HG03025 (cell line): ENCODE measurements around the gene GLB1L.
A peak's percentile ranks its signal among the peaks of the same experiment; 100 is the strongest.

Source experiments
- ATAC-seq: cut with Tn5 transposase; IDR thresholded peaks from one replicate; pipeline ENCODE4 v1.9.1; 2021; ENCODE audit warnings: mild to moderate bottlenecking, moderate library complexity; ENCODE audit not compliant: unreplicated experiment, low FRiP score

Gene GLB1L

DNA sequence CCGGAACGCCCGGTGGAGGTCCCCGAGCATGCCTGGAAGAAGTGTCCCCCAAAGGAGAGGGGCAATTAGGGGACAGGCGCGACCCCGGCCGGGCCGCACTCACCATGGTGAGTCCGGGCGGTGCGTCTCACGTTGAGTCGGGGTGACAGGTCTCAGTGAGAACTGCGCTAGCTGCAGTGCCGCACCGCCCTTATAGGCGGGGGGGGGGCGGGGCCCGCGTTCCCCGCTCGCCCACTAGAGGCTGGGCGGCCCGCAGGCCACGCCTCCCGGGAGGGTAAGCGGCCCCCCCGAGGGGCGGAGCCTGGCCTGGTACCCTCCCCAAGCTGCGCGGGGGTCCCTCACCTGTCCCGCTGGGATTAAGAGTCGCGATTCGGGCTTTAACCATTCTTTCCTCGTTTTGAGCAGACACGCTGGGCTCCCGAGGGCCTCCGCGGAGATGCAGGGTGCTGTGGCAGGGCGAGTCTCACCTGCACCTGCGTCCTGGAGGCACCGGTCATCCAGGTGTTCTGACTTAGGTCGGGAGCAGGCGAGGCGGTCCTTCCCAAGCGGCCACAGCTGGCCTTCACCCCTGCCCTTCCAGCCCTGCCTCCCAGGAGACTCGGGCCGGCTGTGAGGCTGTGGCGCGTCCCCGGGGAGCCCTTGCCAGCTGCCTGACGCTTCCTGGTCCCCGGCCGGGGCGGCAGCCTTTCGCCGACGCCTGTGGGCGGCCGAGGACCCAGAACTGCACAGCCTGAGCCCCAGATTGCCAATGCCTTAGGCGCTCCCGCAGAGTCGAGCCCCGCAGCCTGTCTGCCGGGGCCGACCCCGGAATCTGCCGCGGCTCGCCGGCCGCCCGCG lies 8.7 kb upstream of the GLB1L start, which contains the start of gene TUBA4A:
TUBA4A (minus strand) TSS at position 166 of the 837 bp plus-strand sequence; CDS start at position 106, 60 bp downstream.
- ATAC-seq, result peak; percentile 49

DNA sequence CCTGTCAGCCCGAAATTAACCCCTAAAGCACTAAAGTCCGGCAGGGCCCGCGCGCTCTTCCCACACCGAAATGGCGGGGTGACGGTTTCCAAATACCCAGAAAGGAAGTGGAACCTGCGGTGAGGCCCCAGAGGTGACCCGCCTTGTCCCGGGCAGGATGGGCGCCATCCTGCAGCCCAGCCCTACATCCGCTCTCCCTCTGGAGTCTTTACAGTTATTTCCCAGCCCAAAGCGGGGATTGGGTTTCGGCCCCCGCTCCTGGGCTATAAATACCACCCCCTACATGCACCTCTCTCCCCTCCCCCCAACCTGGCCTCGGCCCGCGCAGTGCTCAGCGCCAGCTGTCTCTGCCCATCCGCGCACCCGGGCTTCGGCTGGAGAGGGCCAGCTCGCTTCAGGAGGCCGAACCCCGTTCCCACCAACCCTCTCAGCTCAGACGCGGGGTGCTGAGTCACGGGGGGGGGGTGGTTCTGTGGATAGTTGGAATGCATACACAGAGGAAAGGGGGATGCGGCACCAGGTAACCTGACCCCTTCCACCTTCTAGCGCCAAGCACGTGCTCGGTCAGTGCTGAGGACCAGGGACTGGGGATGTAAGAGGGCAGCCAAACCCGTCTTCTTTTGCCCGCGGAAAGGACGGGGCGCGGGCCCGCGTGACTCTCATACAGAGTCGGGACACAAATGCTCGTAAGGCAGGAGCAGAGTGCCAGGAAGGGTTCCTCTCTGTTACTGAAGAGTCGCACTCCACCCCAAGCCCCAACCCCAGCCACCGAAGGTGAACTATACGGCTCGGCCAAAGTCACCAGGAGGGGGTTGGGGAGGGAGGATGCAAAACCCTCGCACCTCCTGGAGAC lies 7.9 kb upstream of the GLB1L start, which contains the start of gene TUBA4B:
TUBA4B (plus strand) TSS at position 344 of the 853 bp plus-strand sequence; CDS start at position 509, 165 bp downstream.
- peak; percentile 23 for ATAC-seq

DNA sequence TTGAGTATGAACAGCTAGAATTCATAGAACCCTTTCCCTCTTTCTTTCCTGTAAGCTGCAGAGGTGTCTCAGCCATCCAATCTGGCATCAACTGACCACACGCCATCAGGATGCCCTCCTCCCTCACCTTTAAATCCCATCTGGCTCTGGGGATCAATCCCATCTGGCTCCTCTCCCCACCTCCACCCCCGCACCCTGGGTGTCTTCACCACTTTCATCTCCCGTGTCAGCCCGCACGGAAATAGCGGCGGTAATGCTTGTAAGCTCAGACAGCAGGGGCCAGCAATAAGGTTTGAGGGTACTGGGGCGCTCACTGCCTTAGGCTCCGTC lies 7.3 kb upstream of the GLB1L start:
- ATAC-seq, result no peak

DNA sequence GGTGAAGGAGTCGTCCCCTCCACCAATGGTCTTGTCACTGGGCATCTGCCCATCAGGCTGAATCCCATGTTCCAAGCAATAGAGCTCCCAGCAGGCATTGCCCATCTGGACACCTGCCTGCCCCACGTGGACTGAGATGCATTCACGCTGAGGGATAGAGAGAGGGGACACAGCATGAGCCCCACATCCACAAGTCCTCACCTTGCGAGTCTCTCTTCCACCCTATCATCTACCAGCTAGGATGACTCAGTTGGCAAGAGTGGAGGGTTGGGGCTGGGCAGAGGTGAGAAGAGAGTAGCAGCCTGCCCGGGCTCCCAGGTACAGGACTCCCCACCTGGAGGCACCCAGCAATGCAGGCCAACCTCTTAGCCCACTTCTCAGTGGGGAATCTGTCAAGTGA lies 6.8 kb upstream of the GLB1L start:
- no peak for ATAC-seq

DNA sequence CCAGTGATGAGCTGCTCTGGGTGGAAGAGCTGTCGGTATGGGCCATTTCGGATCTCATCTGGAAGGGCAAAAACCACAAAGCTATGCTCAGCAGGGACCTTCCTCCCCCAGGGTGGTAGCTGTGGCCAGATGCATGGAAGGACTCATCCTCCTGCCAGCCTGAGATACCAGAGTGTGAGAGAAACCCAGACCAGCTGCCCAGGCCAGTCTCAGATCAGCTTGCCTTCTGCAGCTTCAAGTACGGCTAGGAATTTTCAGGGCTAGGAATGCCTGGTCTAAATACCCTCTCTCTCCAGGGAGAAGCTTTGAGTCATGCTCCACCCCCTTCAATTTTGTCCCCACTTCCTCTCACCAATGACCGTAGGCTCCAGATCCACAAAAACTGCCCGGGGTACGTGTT lies 6.4 kb upstream of the GLB1L start:
- ATAC-seq, result no peak

DNA sequence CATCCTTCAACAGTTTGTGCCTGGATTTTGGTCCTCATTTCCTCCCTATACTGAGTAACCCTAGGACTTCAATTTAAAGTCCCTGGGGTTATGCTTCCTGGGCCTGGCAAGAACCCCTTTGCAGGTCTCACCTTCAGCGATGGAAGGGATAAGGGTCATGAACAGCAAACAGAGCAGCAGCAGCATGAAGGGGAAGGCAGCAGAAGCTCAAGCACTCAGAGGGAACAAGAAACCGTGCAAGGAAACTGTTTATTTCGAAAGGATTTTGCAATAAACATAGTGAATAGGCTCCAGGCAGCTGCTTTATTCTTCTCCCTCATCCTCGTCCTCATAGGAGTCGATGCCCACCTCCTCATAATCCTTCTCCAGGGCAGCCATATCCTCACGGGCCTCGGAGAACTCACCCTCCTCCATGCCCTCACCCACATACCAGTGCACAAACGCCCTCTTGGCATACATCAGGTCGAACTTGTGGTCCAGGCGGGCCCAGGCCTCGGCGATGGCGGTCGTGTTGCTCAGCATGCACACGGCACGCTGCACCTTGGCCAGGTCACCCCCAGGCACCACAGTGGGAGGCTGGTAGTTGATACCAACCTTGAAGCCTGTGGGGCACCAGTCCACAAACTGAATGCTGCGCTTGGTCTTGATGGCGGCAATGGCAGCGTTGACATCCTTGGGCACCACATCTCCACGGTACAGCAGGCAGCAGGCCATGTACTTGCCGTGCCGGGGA lies 5.0 kb upstream of the GLB1L start:
- no peak for ATAC-seq

DNA sequence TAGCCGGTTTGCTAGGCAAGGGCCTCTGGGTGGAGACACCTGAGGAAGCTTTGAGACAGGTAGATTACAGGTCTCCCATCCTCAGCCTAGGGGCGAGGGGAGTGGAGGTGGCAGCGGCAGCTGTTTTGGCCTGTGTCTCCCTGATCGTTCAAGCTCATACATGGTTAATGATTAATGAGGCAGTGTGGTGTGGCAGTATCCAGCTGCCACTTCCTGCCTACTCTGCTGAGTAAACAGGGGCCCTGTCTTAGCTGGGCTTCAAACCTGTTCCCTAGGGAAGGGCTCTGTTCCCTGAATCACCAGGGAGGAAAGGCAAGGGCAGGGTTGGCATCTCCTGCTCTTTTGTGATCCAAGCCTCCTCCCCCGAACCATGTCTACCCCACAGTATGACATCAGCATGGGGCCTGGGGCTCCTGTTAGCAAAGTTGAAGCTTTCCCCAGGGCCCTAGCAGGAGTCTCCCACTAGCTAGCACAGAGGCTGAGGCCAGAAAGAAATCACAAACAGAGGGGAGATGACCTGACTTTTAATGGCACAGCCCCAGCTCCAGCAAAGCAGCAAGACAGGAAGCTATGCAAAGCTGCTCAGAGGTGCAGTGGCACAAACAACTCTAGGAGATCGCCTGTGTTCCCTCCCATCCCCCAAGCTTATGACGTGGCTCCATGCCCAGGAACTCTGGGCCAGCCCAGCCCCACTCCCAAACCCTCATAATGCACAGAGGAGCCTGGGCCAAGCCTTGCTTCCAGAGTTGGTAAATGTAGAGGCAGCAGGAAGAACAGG lies 4.1 kb upstream of the GLB1L start:
- ATAC-seq, result no peak

DNA sequence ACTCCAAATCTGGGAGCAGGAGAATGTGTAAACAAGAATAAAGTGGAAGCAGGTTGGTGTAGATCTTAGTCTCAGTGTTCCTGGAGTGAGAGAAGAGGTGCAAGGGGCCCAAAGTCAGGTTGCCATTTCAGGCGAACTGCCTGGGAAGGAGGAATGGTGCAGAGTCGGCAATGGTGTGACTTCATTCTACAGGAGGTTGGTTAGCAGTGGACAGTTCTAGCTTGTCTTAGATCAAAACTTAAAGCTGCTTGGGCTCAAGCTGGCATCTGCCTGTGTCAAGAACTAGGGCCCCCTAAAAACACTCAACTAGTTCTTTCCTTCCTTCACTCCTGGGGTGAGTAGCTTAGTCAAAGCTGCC lies 3.6 kb upstream of the GLB1L start:
- ATAC-seq, result no peak

DNA sequence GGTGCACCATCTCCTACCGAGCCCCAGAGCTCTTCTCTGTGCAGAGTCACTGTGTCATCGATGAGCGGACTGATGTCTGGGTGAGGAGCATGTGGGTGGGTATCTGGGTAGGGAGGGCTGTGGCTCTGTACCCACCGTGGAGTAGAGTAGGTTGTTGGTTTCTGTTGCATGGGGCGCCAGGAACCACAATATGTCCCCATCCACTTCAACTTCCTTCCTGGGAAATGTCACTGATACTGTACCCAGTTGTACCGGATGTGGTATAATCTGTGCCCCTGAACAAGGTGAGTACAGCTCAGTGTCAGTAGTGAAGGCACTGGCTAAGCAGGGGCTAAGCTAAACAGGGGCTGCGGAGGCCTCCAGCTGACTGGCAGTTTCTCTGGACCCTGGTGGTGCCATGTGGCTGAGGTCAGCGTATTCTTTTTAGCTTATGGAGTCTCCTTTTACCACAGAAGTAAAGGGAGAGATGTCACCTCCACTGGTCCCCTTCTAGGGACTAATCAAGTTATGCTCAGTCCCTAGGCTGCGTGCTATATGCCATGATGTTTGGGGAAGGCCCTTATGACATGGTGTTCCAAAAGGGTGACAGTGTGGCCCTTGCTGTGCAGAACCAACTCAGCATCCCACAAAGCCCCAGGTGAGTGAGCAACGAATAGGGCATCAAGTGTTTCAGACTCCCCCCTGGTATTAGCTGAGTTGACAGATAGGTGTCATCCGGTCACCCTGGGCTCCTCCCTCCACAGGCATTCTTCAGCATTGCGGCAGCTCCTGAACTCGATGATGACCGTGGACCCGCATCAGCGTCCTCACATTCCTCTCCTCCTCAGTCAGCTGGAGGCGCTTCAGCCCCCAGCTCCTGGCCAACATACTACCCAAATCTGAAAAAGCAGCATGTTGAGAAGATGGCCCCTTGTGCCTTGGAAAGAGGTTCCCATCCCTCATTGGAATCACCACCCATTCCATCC lies 2.7 kb upstream of the GLB1L start:
- ATAC-seq, result no peak

DNA sequence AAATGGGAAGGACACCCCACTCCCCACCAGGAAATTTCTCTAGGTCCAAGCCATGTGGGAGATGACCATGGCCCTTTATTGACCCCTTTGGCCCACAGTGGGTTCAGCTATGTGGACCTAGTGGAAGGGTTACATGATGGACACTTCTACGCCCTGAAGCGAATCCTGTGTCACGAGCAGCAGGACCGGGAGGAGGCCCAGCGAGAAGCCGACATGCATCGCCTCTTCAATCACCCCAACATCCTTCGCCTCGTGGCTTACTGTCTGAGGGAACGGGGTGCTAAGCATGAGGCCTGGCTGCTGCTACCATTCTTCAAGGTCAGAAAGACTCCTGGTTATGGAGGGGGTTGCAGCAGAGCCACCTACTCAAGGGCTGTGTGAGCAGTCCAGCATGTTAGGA lies 1.3 kb upstream of the GLB1L start:
- ATAC-seq, result no peak

DNA sequence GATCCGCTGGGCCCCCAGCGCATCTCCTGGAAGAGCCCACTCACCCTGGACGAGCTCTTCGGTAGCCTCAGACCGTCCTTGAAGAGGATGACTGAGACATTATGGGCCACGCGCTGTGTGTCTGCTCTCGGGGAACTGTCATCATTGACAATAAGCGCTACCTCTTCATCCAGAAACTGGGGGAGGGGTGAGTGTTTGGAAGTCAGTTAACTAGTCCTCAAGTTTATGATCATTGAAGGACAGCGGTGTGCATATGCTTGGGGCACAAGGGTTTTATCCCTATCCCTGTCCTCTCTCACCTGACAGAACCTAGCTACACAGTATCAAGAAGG lies 621 bp upstream of the GLB1L start:
- ATAC-seq, result no peak

DNA sequence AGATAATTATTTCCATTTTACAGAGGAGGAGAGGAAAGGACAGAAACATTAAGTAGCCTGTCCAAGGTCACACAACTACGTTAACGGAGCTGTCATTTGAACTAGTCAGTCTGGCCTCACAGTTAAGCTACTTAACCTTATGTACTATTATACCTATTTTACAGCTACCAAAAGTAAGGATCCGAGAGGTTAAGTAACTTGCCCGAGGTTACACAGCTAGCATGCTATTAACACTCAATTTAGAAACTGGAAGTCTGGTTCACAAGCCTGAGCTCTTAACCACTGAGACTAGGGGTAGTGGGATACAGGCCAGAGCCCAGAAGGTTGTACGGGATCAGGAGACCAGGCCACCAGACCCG lies 476 bp downstream of the GLB1L start:
- no peak for ATAC-seq

DNA sequence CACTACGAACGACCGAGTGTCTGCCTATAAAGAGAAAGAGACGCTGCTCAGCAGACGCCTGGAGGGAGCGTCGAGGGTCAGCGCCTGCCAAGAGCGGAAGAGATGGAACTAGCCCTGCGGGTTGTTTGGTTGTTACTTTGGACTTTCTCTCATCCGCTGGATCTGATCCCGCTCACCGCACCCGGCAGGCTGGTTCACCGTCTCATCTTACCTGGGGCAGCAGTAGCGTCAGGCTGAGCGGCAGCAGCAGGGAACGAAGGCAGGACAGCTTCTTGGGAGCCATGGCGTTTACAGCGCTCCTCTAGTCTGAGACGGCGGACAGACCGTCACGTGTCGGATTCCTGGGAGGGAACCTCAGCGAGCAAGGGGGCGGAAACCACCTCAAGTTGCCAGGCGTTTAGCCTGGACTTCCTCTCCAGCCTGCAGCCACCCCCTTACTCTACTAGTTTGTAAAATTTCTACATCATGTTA lies 1.9 kb downstream of the GLB1L start:
- no peak for ATAC-seq

DNA sequence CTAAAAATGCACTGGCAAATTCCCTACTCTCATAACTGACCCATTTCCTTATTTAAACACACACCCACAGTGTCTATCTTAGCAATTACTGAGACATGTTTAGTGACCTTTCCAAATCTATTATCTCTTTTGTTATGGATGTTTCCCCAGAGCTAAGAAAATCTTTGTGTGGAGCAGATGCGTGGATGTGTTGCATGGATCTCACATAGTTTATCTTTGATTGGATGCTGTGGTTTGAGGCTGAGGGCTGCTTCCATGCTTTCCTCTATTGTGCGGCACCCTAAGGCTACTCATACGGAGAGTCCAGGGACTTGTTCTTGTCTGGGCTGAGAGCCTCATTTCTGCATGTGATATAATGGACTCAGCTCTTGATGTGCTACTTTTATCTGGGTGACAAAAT lies 10.9 kb downstream of the GLB1L start:
- no peak for ATAC-seq

DNA sequence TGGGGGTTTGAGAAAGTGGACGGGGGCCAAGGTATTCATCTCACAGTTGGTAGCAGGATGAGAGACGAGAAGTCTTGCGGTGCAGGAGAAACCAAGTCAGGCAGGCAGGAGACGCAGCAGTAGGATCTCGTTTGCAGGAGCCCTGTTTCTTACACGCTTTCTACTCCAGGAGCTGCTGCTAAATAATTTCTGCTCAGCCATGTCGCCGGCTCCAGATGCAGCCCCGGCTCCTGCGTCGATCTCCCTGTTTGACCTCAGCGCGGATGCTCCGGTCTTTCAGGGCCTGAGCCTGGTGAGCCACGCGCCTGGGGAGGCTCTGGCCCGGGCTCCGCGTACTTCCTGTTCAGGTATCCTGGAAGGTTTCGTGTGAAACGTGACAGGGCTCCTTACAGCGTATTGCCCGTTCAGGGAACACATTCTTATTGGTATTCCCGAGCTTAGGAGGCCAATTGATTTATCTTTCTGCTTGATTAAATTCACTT lies 15.1 kb downstream of the GLB1L start:
- peak; percentile 14 for ATAC-seq

DNA sequence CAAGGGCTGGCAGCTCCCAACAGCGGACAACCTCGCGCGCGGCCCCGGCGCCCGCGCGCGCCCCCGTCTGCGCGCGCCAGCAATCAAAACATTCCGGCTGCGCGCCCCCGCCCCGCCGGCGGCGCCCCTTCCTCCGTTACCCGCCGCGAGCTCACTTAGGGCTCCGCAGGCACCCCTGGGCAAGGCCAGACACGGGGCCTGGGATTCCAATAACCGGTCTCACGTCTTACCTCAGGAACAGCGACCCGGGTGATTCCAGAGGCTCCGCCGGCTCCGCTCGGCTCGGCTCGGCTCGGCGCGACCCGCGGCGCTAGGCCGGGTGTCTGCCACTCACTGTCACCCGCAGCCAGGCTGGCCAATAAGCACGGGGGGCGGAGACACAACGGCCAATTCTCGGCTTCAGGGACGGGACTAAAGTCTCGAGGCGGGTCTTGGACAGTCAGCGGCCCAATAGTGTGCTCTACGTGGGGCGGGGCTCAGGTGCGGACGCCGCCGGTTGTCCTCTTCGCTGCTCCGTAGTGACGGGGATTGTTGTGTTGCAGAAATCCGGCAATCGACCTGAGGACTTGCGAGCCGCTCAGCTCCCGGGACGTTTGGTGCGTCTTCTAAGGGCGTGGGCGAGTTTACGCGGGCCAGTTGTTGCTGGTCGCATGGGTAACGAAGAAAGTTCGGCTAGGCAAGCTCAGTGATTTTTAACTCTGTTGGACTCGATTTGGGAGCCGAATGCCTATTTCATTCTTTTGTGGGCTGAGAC lies 15.8 kb downstream of the GLB1L start, which contains the start of the genes ANKZF1 and ATG9A:
ANKZF1 (plus strand) TSS at position 502 of the 754 bp plus-strand sequence. CDS start 452 bp downstream, outside the sequence.
ATG9A (minus strand) TSS at position 332 of the 754 bp plus-strand sequence. CDS start 1,612 bp downstream, outside the sequence.
- ATAC-seq, result peak; percentile 96

DNA sequence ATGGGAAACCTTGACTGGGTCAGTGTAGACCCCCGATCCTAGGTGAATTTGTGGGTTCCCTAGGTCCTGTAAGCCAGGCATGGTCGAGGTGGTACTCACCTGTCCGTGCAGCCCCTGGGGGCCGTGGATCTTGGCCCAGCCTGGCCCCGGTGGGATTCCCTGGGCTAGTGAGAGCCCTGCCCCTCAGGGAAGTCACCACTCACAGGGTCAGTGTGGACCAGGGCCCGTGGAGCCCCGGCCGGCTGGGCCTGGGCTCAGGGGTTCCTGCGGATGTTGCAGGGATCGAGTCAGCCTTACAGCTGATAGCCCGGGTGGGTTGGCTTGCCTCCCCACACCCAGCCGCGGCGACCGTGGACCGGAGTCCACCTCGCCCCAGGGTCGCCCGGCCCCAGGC lies 16.3 kb downstream of the GLB1L start:
- ATAC-seq, result peak; percentile 1
